Islet of Langerhans (tissue), 1 donor: ENCODE results near the gene LGALS3.
A peak's percentile ranks its signal among the peaks of the same experiment; 100 is the strongest.

Experiments
- FAIRE-seq: peaks from one replicate; lab custom pipeline; 2011; peaks lifted over from hg19 to GRCh38; lab: Jason Lieb, UNC

The LGALS3 gene

GRCh38 chr14:55191203-55192053, 62.4 kb downstream of the LGALS3 start, which contains the start of gene DLGAP5:
Gene DLGAP5 (minus strand): TSS chr14:55191585. CDS start chr14:55189179, 2,406 bp downstream.
- peak; percentile 98 for FAIRE-seq

GRCh38 chr14:55192054-55192621, 63.1 kb downstream of the LGALS3 start:
- no peak for FAIRE-seq

- no peak for FAIRE-seq
These were observed 65.8 kb downstream of the LGALS3 start for GRCh38 chr14:55194656-55195355.
